Nephron progenitor cell (in vitro differentiated cells): ENCODE results near the gene BAIAP2L1.

Source experiments
- DNase-seq: peaks from one replicate; pipeline ENCODE4 v3.0.0; 2021
- H3K27ac Mint-ChIP-seq: 2 replicates; pipeline ENCODE4 v1.8.0; 2021; ENCODE audit warnings: mild to moderate bottlenecking, moderate library complexity, mixed read lengths
- H3K27me3 Mint-ChIP-seq: 2 replicates; pipeline ENCODE4 v1.8.0; 2021; ENCODE audit warnings: mild to moderate bottlenecking, low read depth, mixed read lengths; ENCODE audit not compliant: poor library complexity
- H3K36me3 Mint-ChIP-seq: 2 replicates; pipeline ENCODE4 v1.8.0; 2021; ENCODE audit warnings: low read depth, mixed read lengths
- H3K4me1 Mint-ChIP-seq: 2 replicates; pipeline ENCODE4 v1.8.0; 2021; ENCODE audit warnings: mixed read lengths
- H3K4me3 Mint-ChIP-seq: 2 replicates; pipeline ENCODE4 v1.8.0; 2021; ENCODE audit warnings: mild to moderate bottlenecking, moderate library complexity, mixed read lengths
- H3K9me3 Mint-ChIP-seq: 2 replicates; pipeline ENCODE4 v1.8.0; 2021; ENCODE audit warnings: mild to moderate bottlenecking, moderate library complexity, mixed read lengths
- CTCF ChIP-seq: fragments of 200-600 bp; sonication (generic); IDR thresholded peaks from 2 replicates; pipeline ENCODE4 v1.5.0; 2021; ENCODE audit warnings: antibody characterized with exemption

BAIAP2L1 gene

GRCh38 chr7:98399462-98399861, 1.4 kb downstream of the BAIAP2L1 start:
- Mint-ChIP-seq H3K27me3 (peaks cover 19% of the 10 kb centered on the region), H3K36me3 (peaks cover 4% of the 10 kb centered on the region), H3K9me3 (peaks cover under 1% of the 10 kb centered on the region), H3K4me1 (peaks cover 29% of the 10 kb centered on the region), H3K27ac (peak overlapping the region; percentile 77), H3K4me3 (peak overlapping the region; percentile 79)
- no peak for TF ChIP-seq CTCF
- DNase-seq, result no peak

DNA sequence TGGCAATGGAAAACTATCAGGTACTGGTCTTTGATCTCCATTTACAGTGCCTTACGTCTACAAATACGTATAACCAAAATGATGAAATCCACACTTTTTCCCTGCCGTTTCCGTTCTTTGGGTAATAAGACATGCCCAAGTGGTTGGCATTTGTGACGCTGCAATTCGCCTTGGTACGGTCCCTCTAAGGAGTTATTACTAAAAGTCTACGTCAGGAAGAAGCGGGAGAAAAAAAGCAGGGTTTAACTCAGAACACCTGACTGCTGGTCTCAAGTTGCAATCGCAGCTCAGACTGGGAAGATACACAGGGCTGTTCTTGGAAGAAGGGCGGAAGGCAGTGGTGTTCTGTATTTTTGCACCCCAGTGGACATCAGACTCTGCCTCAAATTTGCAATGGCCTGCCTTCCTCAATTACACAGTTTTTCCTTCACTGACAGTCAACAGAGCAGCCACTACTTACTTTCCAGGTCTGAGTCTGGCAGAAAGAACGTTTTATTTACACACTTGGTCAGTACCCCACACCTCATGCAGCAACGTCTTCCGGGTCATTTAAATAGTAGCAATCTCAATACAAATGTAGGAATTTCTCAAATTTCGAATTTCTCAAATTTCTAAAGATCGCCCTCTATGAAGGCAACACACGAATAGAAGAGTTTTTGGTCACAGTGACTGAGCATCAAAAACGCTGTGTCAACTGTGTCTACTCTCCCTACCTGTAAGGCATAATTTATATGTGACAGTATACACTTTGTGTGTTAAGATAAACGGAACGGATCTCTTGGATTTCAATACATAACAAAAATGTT, 2.1 kb downstream of the BAIAP2L1 start:
- H3K9me3 Mint-ChIP-seq, result peaks cover 5% of the 10 kb centered on the region
- no peak for DNase-seq
- H3K36me3 Mint-ChIP-seq, result peaks cover 8% of the 10 kb centered on the region
- H3K4me3 Mint-ChIP-seq, result peak overlapping the region; percentile 79
- no peak overlapping the region for H3K27ac Mint-ChIP-seq
- peaks cover 14% of the 10 kb centered on the region for H3K27me3 Mint-ChIP-seq
- H3K4me1 Mint-ChIP-seq, result peaks cover 29% of the 10 kb centered on the region
- no peak for TF ChIP-seq CTCF

DNA sequence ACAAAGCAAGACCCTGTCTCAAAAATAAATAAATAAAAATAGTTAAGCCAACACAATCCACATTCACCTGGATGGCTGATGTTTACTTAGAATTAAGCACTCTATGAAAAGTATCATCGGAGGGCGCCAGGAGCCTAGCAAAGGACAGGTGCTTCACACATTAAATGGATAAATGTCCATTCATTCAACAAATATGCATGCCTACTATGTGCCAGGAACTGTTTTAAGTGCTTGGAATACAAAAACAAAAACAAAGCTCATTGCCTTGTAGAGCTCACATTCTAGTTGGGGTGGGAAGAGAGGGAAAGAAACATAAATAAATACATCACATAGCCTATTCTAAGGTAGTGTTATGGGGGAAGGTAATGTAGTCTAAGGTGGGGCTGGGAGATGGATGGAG, 4.1 kb downstream of the BAIAP2L1 start:
- Mint-ChIP-seq H3K4me1 (peaks cover 33% of the 10 kb centered on the region), H3K4me3 (no peak overlapping the region), H3K27me3 (peaks cover 3% of the 10 kb centered on the region), H3K9me3 (peaks cover 6% of the 10 kb centered on the region), H3K36me3 (peaks cover 14% of the 10 kb centered on the region), H3K27ac (no peak overlapping the region)
- TF ChIP-seq CTCF, result no peak
- DNase-seq, result no peak

DNA sequence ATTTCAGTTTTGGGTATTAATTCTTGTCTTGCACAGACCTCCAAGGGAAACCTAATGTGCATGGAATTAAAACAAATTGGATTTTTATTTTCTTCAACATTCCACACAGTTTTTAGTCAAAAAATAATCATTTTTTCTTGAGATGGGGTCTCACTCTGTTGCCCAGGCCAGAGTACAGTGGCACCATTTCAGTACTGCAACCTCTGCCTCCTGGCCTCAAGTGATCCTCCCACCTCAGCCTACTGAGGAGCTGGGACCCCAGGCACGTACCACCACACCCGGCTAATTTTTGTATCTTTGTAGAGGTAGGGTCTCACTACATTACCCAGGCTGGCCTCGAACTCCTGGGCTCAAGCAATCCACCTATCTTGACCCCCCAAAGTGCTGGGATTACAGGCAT, 4.9 kb downstream of the BAIAP2L1 start:
- Mint-ChIP-seq H3K9me3 (peaks cover 14% of the 10 kb centered on the region), H3K4me1 (peaks cover 28% of the 10 kb centered on the region), H3K36me3 (peaks cover 22% of the 10 kb centered on the region), H3K27me3 (no peaks in the 10 kb centered on the region), H3K4me3 (no peak overlapping the region), H3K27ac (no peak overlapping the region)
- DNase-seq, result no peak
- no peak for TF ChIP-seq CTCF

GRCh38 chr7:98395481-98395880, 5.4 kb downstream of the BAIAP2L1 start:
- DNase-seq, result no peak
- H3K4me3 Mint-ChIP-seq, result no peak overlapping the region
- TF ChIP-seq CTCF, result no peak
- H3K9me3 Mint-ChIP-seq, result peaks cover 15% of the 10 kb centered on the region
- H3K27ac Mint-ChIP-seq, result no peak overlapping the region
- H3K36me3 Mint-ChIP-seq, result peaks cover 23% of the 10 kb centered on the region
- no peaks in the 10 kb centered on the region for H3K27me3 Mint-ChIP-seq
- H3K4me1 Mint-ChIP-seq, result peaks cover 28% of the 10 kb centered on the region

DNA sequence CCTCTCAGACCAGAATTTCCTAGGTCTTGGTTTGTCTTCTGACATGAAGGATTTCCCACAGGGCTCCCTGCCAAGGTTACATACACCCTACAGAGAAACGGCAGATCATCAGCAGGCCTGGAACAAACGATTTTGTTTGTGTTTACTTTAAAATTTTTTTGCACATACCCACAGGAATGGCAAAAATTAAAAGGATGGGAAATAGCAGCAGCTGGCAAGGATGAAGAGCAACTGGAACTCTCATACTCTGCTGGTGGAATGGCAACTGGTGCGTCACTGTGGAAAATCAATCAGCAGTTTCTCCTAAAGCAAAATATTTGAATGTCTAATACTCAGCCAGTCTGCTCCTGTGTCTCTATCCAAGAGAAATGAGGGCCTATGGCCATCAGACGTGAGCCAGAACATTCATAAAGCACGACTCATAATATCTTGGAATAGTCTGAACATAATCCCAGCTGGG, 6.5 kb downstream of the BAIAP2L1 start:
- Mint-ChIP-seq H3K4me3 (no peak overlapping the region), H3K9me3 (peaks cover 17% of the 10 kb centered on the region), H3K27me3 (no peaks in the 10 kb centered on the region), H3K4me1 (peaks cover 21% of the 10 kb centered on the region), H3K36me3 (peaks cover 26% of the 10 kb centered on the region), H3K27ac (no peak overlapping the region)
- TF ChIP-seq CTCF, result no peak
- DNase-seq, result no peak
